SJSA1 (cell line): ENCODE data around the gene FAM20C. TPM values are rescaled to one million over a fixed set of nuclear protein-coding genes. Genes with fewer than 3 reads are reported as not detected.

Experiments used
- DNase-seq, 2 experiments: peaks; one replicate each; pipeline ENCODE4 v3.0.0-alpha.2; 2015 to 2020; ENCODE audit warnings: low spot score in 2 of 2, low read depth in 1 of 2
- H3K27ac ChIP-seq: fragments of 250-450 bp; sonication (Bioruptor Pico); 2 replicates; pipeline ENCODE4 v1.5.1; 2020; ENCODE audit warnings: mild to moderate bottlenecking, moderate library complexity
- H3K27me3 ChIP-seq: fragments of 250-450 bp; sonication (Bioruptor Pico); replicated peaks from 2 replicates; pipeline ENCODE4 v1.5.1; 2020; ENCODE audit warnings: mild to moderate bottlenecking, moderate library complexity
- H3K36me3 ChIP-seq: fragments of 250-450 bp; sonication (Bioruptor Pico); 2 replicates; pipeline ENCODE4 v1.5.1; 2020; ENCODE audit warnings: mild to moderate bottlenecking
- H3K4me1 ChIP-seq: fragments of 250-450 bp; sonication (Bioruptor Pico); replicated peaks from 2 replicates; pipeline ENCODE4 v1.6.1; 2021; ENCODE audit warnings: mild to moderate bottlenecking
- H3K4me3 ChIP-seq: fragments of 250-450 bp; sonication (Bioruptor Pico); 2 replicates; pipeline ENCODE4 v1.5.1; 2020; ENCODE audit warnings: mild to moderate bottlenecking
- H3K9me3 ChIP-seq: fragments of 250-450 bp; sonication (Bioruptor Pico); replicated peaks from 2 replicates; pipeline ENCODE4 v1.5.1; 2020; ENCODE audit warnings: mild to moderate bottlenecking
- total RNA-seq: library from RNA; depleted of rRNA; stranded (reverse); fragments of >200 nt; shearing (Covaris generic); gene quantifications from 2 replicates; pipeline ENCODE4 v1.2.3, GENCODE V29; 2014

The FAM20C gene
- total RNA-seq, 1 experiment from 2014 or later, result 0.18 TPM

GRCh38 chr7:219581-220150 is 27.3 kb downstream of the FAM20C start:
- no peak for DNase-seq
- H3K9me3 ChIP-seq, result no peaks in the 10 kb centered on the region
- H3K36me3 ChIP-seq, result no peaks in the 10 kb centered on the region
- H3K4me3 ChIP-seq, result no peak overlapping the region
- peaks cover 4% of the 10 kb centered on the region for H3K4me1 ChIP-seq
- no peak overlapping the region for H3K27ac ChIP-seq
- no peaks in the 10 kb centered on the region for H3K27me3 ChIP-seq

GRCh38 chr7:220151-220841 is 27.9 kb downstream of the FAM20C start:
- Histone ChIP-seq H3K4me3 (no peak overlapping the region), H3K4me1 (no peaks in the 10 kb centered on the region), H3K27me3 (no peaks in the 10 kb centered on the region), H3K27ac (no peak overlapping the region), H3K9me3 (no peaks in the 10 kb centered on the region), H3K36me3 (no peaks in the 10 kb centered on the region)
- DNase-seq, result no peak

DNA sequence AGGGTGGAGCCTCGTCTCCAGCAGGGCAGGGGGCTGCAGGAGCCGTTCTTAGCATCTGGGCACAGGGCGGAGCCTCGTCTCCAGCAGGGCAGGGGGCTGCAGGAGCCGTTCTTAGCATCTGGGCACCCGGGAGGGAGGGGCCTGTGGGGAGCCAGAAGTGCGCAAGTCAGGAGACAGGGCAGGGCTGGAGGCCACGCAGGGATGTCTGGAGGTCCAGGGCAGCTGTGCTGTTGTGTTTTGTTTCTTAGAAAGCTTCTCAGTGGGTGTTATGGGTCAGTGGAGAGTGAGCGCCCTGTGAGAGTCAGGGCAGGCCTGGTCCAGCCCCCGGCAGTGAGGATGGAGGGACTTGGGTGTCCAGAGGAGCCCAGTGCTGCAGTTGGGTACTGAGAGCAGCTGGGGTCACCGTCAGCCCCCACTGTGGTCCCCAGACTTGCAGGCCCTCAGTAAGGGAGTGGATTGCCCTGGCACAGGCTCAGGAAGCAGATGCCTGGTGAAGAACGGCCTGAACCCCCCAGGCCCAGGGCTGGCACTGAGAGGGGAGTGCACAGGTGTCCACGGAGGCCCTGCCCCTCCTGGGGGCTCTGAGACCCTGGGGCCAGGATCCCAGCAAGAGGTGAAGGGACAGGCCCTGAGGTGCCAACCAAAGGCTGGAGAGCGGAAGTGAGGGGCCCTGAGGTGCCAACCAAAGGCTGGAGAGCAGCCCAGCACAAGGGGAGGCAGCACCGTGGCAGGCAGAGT is 29.8 kb downstream of the FAM20C start:
- H3K9me3 ChIP-seq, result no peaks in the 10 kb centered on the region; the same call in 1 of the 2 replicates
- no peaks in the 10 kb centered on the region for H3K27me3 ChIP-seq
- H3K4me3 ChIP-seq, result no peak overlapping the region
- no peaks in the 10 kb centered on the region for H3K36me3 ChIP-seq
- no peak for DNase-seq
- peaks cover 13% of the 10 kb centered on the region for H3K4me1 ChIP-seq
- H3K27ac ChIP-seq, result no peak overlapping the region

DNA sequence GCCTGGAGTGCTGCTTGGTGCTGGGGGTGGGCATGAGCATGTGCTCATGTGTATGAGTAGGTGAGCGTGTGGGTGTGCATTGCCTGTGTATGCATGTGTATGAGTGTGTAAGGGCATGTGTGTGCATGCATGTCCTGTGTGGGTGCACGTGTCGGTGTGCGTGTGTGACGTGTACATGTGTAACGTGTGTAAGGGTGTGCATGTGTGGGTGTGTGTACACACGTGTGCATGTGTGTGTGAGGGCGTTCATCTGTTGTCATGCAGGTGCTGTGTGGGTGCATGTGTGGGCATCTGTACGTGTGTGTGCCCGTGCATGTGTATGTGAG is 30.3 kb downstream of the FAM20C start:
- Histone ChIP-seq H3K36me3 (no peaks in the 10 kb centered on the region), H3K27ac (no peak overlapping the region)

GRCh38 chr7:223118-223800 is 30.9 kb downstream of the FAM20C start:
- H3K27me3 ChIP-seq, result no peaks in the 10 kb centered on the region
- H3K9me3 ChIP-seq, result no peaks in the 10 kb centered on the region; the same call in 1 of the 2 replicates
- no peaks in the 10 kb centered on the region for H3K36me3 ChIP-seq
- DNase-seq, result no peak
- no peak overlapping the region for H3K27ac ChIP-seq
- H3K4me1 ChIP-seq, result peaks cover 24% of the 10 kb centered on the region
- H3K4me3 ChIP-seq, result no peak overlapping the region

More for the DNA sequence above, 30.3 kb downstream of the FAM20C start:
- no peak for DNase-seq
- no peak overlapping the region for H3K4me3 ChIP-seq
- H3K9me3 ChIP-seq, result no peaks in the 10 kb centered on the region; the same call in 1 of the 2 replicates
- peaks cover 18% of the 10 kb centered on the region for H3K4me1 ChIP-seq
- H3K27me3 ChIP-seq, result no peaks in the 10 kb centered on the region

DNA sequence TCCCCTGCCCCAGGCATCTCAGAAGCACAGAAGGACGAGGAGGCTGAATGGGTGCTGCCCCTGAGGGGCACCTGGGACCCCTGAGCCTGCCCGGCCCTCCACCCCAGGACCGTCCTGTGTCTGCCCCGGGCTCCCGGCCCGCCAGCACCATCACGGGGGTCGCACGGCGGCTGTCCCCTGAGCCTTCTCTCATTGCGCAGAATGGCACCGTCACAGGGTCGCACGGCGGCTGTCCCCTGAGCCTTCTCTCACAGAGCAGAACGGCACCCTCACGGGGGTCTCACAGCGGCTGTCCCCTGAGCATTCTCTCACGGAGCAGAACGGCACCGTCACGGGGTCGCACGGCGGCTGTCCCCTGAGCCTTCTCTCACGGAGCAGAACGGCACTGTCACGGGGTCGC is 31.5 kb downstream of the FAM20C start:
- Histone ChIP-seq H3K27me3 (no peaks in the 10 kb centered on the region), H3K36me3 (no peaks in the 10 kb centered on the region), H3K9me3 (no peaks in the 10 kb centered on the region; the same call in 1 of the 2 replicates), H3K27ac (no peak overlapping the region), H3K4me1 (peaks cover 30% of the 10 kb centered on the region), H3K4me3 (no peak overlapping the region)
- no peak for DNase-seq

- H3K36me3 ChIP-seq, result no peaks in the 10 kb centered on the region
- no peak overlapping the region for H3K27ac ChIP-seq
- DNase-seq, result peak; percentile 25 to 73
- peaks cover 43% of the 10 kb centered on the region for H3K4me1 ChIP-seq
- no peaks in the 10 kb centered on the region; the same call in 1 of the 2 replicates for H3K9me3 ChIP-seq
- no peaks in the 10 kb centered on the region for H3K27me3 ChIP-seq
- no peak overlapping the region for H3K4me3 ChIP-seq
Observed at GRCh38 chr7:226281-226895, 34.0 kb downstream of the FAM20C start.

DNA sequence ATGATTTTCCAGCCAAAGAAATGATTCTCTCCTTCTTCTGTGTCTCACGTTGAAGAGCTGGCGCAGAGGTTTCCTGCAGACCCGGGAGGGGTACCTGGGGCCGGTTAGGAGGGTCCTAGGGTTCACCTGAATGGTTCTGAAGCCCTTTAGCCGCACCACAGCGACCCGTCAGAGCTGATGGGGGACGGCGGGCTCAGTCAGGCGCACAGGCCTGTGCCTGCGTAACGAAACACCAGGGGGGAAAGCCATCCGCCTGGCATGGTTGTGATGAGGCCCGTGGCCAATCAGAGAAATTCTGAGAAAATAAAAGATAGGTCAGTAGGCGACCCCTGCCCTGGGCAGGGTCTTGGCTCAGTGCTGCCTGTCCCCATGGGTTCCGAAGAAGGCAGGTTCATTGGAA is 35.6 kb downstream of the FAM20C start:
- peaks cover 51% of the 10 kb centered on the region for H3K4me1 ChIP-seq
- H3K4me3 ChIP-seq, result no peak overlapping the region
- no peaks in the 10 kb centered on the region; the same call in 1 of the 2 replicates for H3K9me3 ChIP-seq
- no peaks in the 10 kb centered on the region for H3K36me3 ChIP-seq
- no peaks in the 10 kb centered on the region for H3K27me3 ChIP-seq
- no peak overlapping the region for H3K27ac ChIP-seq
- DNase-seq, result no peak

DNA sequence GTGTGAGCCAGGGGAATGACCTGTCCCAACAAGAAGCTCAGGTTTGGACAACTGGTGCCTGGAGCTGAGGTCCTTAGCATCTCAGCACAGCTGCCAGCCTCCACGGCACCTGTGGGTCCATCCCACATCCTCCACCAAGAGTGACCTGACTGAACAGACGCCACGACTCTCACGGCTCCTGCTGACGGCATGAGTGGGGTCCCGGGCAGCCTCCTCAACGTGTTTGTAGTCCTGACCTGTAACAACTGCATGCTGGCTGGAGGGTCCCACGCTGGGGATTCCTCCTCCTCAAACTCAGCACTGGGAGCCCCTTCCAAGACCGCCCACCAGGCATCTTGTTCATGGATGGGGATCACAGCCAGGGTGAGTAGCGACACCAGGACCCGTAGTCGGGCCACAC is 36.2 kb downstream of the FAM20C start:
- DNase-seq, result no peak
- H3K4me3 ChIP-seq, result no peak overlapping the region
- no peaks in the 10 kb centered on the region; the same call in 1 of the 2 replicates for H3K9me3 ChIP-seq
- H3K4me1 ChIP-seq, result peaks cover 58% of the 10 kb centered on the region
- H3K27me3 ChIP-seq, result no peaks in the 10 kb centered on the region
- peak overlapping the region; percentile 44; the same call in 1 of the 2 replicates for H3K27ac ChIP-seq
- H3K36me3 ChIP-seq, result no peaks in the 10 kb centered on the region

GRCh38 chr7:229184-229964 is 37.0 kb downstream of the FAM20C start:
- H3K36me3 ChIP-seq, result no peaks in the 10 kb centered on the region

GRCh38 chr7:230274-230673 is 37.9 kb downstream of the FAM20C start:
- no peaks in the 10 kb centered on the region for H3K27me3 ChIP-seq
- no peak overlapping the region for H3K27ac ChIP-seq
- H3K9me3 ChIP-seq, result no peaks in the 10 kb centered on the region; the same call in 1 of the 2 replicates
- DNase-seq, result no peak
- H3K36me3 ChIP-seq, result no peaks in the 10 kb centered on the region
- no peak overlapping the region for H3K4me3 ChIP-seq
- peaks cover 73% of the 10 kb centered on the region for H3K4me1 ChIP-seq

More at GRCh38 chr7:229184-229964, 37.0 kb downstream of the FAM20C start:
- Histone ChIP-seq H3K27ac (peak overlapping the region; percentile 44; the same call in 1 of the 2 replicates), H3K4me3 (no peak overlapping the region), H3K27me3 (no peaks in the 10 kb centered on the region), H3K4me1 (peaks cover 65% of the 10 kb centered on the region), H3K9me3 (no peaks in the 10 kb centered on the region; the same call in 1 of the 2 replicates)
- peak; percentile 87 to 90 for DNase-seq

DNA sequence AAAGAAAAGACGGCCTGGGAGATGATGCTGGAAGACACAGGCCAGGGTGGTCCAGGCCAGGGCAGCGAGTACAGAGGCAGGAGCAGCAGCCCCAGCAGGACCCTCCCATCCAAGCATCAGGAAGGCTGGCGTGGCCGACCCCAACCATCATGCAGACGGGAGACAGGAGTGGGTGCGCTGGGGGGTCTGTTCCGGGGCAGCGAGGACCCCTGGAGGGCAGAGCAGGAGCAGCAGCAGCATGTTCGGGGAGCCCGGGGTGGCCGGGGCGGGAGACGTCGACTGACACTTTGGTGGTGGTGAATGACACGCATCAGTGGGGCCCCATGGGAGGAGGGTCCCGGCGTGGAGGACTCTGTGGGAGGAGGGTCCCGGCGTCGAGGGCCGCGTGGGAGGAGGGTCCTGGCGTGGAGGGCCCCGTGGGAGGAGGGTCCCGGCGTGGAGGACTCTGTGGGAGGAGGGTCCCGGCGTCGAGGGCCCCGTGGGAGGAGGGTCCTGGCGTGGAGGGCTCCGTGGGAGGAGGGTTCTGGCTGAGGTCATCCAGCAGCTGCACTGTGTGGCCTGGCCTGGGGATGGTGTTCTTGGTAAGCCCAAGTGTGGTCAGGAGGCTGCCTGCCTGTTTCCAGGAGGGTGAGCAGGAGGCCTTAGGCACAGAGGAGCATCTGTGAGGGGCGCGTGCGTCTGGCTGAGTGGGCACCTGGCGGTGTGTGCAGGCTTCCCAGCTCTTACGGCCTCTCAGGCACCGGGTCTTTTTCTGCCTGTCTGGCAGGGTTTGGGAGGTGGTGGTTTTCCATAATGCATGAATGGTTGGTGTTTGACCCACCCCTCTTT is 38.9 kb downstream of the FAM20C start:
- DNase-seq, result no peak
- no peaks in the 10 kb centered on the region; the same call in 1 of the 2 replicates for H3K9me3 ChIP-seq
- H3K27me3 ChIP-seq, result no peaks in the 10 kb centered on the region
- no peak overlapping the region for H3K27ac ChIP-seq
- no peak overlapping the region for H3K4me3 ChIP-seq
- H3K36me3 ChIP-seq, result no peaks in the 10 kb centered on the region
- peaks cover 78% of the 10 kb centered on the region for H3K4me1 ChIP-seq
